Measurements from ENCODE around the gene TRIM25. TPM values are rescaled to one million over a fixed set of nuclear protein-coding genes. Genes with fewer than 3 reads are reported as not detected.
"Not testable (repeated sequence)": the region's sequence is repeated elsewhere in the genome, so short reads cannot be mapped to it uniquely, and the experiment has no call there.

The TRIM25 gene
- total RNA-seq, 6 experiments from 2014 or later: 38.8 to 43.7 (median 41.4) TPM

DNA sequence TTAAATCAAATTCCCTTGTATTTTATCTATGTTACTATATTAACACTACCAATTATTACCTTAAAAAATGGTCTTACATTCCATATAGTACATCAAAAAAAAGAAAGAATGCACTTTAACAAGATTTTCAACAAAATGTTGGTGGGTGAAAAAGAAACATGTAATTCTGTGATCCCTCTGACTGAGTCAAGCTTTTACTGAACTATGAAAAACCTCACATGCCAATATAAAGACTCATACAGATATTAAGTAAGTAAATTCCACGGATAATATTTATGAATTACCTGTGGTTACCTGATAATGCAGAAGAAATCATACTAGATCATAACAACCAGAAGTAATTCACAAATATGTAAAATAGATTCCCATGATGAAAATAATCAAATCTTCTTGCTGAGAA, 34.6 kb upstream of the TRIM25 start:
- Mint-ChIP-seq H3K4me3 (no peak overlapping the region), H3K4me1 (ENCODE audit: low read depth) (peaks cover 28% of the 10 kb centered on the region), H3K27ac (peak overlapping the region; percentile 39), H3K9me3 (no peaks in the 10 kb centered on the region), H3K36me3 (ENCODE audit: low read depth) (peaks cover 38% of the 10 kb centered on the region), H3K27me3 (ENCODE audit: insufficient read depth) (no peaks in the 10 kb centered on the region; the same call in 1 of the 2 replicates)
- TF ChIP-seq CTCF (IDR thresholded peaks at IDR 0.05): no peak
- peak; percentile 3 for DNase-seq

DNA sequence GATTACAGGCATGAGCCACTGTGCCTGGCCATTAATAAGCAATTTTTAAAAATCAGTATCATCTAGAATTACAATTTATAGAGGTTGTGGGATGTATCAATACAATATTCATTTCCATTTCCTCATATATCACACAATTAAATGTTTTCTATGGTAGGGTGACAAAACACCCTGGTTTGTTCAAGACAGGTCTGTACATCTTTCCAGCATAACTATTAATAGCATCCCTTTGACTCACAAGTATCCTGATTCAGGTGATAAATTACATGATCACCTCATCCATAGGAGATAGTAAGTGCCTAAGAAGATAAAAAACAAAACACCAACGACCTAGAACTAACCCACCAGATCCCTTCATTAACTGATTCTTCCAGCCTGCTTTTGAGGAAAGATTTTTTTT, 33.9 kb upstream of the TRIM25 start:
- no peaks in the 10 kb centered on the region; the same call in 1 of the 2 replicates for H3K27me3 Mint-ChIP-seq (ENCODE audit: insufficient read depth)
- TF ChIP-seq CTCF (IDR thresholded peaks at IDR 0.05): no peak
- no peaks in the 10 kb centered on the region for H3K9me3 Mint-ChIP-seq
- H3K36me3 Mint-ChIP-seq (ENCODE audit: low read depth): peaks cover 41% of the 10 kb centered on the region
- H3K27ac Mint-ChIP-seq: no peak overlapping the region
- DNase-seq: no peak
- H3K4me1 Mint-ChIP-seq (ENCODE audit: low read depth): peaks cover 24% of the 10 kb centered on the region
- no peak overlapping the region for H3K4me3 Mint-ChIP-seq

DNA sequence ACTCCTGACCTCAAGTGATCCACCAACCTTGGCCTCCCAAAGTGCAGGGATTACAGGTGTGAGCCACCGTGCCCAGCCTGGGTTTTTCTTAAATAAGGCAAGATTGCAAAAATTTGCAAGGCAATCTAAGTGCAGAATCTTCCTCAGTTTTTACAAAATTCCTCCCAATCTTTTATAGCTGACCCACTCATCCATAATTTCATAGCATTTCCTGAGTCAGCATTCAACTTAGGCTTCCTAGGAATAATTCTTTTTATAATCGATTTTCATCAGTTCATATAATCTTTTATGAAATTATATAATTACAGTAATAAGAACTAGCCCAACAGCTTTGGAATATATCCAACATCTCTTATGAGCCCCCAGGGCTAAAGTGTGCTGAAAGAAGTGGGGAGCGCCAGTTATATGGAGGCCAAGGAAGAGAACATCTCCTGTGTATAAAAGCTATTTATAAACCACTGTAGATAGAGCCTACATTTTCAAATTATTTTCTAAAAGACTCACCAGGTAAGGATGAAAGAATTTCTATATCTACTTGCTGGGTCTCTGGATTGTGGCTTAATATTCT, 32.2 kb upstream of the TRIM25 start:
- no peak for DNase-seq
- H3K4me1 Mint-ChIP-seq (ENCODE audit: low read depth): peaks cover 24% of the 10 kb centered on the region
- TF ChIP-seq CTCF (IDR thresholded peaks at IDR 0.05): no peak
- no peak overlapping the region for H3K4me3 Mint-ChIP-seq
- no peaks in the 10 kb centered on the region for H3K9me3 Mint-ChIP-seq
- H3K36me3 Mint-ChIP-seq (ENCODE audit: low read depth): peaks cover 40% of the 10 kb centered on the region
- H3K27me3 Mint-ChIP-seq (ENCODE audit: insufficient read depth): no peaks in the 10 kb centered on the region; the same call in 1 of the 2 replicates
- H3K27ac Mint-ChIP-seq: no peak overlapping the region

GRCh38 chr17:56943505-56944125, 29.8 kb upstream of the TRIM25 start:
- Mint-ChIP-seq H3K4me3 (no peak overlapping the region), H3K9me3 (no peaks in the 10 kb centered on the region), H3K4me1 (ENCODE audit: low read depth) (peaks cover 21% of the 10 kb centered on the region), H3K27ac (no peak overlapping the region), H3K36me3 (ENCODE audit: low read depth) (peaks cover 32% of the 10 kb centered on the region), H3K27me3 (ENCODE audit: insufficient read depth) (no peaks in the 10 kb centered on the region)
- DNase-seq: no peak
- no peak for TF ChIP-seq CTCF (IDR thresholded peaks at IDR 0.05)

- no peaks in the 10 kb centered on the region for H3K27me3 Mint-ChIP-seq (ENCODE audit: insufficient read depth)
- peaks cover 32% of the 10 kb centered on the region for H3K4me1 Mint-ChIP-seq (ENCODE audit: low read depth)
- no peaks in the 10 kb centered on the region for H3K9me3 Mint-ChIP-seq
- peak; percentile 48 for DNase-seq
- H3K4me3 Mint-ChIP-seq: no peak overlapping the region
- peak; percentile 90 for TF ChIP-seq CTCF (IDR thresholded peaks at IDR 0.05)
- H3K36me3 Mint-ChIP-seq (ENCODE audit: low read depth): peaks cover 50% of the 10 kb centered on the region
- H3K27ac Mint-ChIP-seq: peak overlapping the region; percentile 59
Measured at GRCh38 chr17:56939869-56940484, 26.1 kb upstream of the TRIM25 start.

DNA sequence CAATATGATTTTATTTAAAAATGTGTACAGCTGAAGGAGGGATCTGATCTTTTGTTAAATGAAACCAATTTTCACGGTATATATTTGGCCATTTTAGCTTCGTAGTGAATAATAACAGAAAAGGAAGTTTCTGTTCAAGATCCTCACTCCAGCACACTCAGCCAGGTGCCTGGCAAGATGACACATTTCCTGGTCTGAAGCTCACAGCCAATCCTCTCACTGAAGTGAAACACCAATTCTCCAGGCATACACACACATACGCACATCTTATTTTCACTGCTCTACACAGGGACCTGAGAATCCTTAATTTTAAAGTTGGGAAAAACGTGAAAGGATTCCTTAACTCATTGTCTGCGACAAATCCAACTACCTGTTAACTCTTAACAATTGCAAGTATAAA, 24.4 kb upstream of the TRIM25 start:
- peaks cover 56% of the 10 kb centered on the region for H3K36me3 Mint-ChIP-seq (ENCODE audit: low read depth)

More for the DNA sequence above, 24.4 kb upstream of the TRIM25 start:
- Mint-ChIP-seq H3K27ac (peak overlapping the region; percentile 25), H3K4me1 (ENCODE audit: low read depth) (peaks cover 32% of the 10 kb centered on the region)
- H3K27me3 Mint-ChIP-seq (ENCODE audit: insufficient read depth); H3K4me3 Mint-ChIP-seq; DNase-seq; H3K9me3 Mint-ChIP-seq: not testable (repeated sequence)
